HG02943 (cell line): ENCODE measurements around the gene ENTPD6.

Experiments used
- ATAC-seq: cut with Tn5 transposase; IDR thresholded peaks from one replicate; pipeline ENCODE4 v1.9.1; 2021; ENCODE audit warnings: mild to moderate bottlenecking, low read depth, moderate library complexity; ENCODE audit not compliant: unreplicated experiment

Gene ENTPD6

DNA sequence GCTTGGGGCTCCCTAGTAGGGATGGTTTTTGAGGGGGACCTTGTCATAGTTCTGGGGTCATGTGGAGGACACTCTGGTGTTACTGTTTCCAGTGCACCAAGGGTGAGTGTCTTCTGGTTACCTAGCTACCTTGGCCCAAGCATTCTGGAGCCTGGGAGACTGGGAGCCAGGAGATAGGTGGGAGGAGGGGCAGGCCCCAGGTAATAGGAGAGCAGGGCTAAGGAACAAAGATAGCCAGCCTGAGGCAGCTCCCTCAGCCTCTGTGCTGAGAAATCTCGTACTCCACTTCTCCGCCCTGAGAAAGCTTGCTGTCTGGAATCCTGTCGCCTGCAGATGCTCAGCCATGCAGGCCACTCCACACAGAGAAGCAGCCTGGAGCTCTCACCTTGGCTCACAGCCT lies 8.3 kb upstream of the ENTPD6 start:
- no peak for ATAC-seq

DNA sequence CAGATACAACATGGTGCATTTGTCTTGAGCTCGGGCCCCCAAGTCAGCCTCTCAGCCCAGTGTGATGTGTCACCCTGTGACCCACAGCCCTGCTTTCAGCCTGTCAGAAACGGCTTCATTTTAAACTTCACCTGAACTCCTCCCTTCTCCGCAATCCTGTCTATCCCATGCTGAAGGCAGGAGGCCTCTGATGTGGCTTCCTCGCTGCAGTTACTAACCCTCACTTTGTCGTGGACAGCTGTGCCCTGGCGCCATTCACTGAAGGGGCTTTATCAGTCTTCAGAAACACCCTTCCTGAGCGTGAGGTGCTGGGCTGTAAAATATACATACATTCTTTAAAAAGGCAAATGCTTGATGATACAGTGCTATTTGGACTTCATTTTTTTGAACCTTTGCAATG lies 7.9 kb upstream of the ENTPD6 start:
- ATAC-seq, result no peak

DNA sequence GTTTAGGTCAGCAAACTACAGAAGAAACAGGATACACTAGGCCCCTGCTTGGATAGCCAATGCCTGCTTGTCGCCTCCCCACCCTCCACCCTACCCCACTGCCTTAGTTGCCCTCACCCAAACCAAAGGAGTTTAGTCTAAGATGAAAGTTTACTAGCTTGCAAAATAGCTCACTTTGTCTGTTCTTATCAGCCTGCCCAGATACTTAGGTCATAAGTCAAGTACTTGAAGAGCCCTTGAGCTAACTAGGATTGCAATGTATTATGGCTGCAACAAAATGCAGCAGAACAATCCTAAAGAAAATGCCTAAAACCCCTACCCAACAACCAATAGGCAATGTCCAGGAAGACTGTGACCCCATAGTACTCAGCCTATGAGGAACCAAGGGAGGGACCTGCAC lies 7.3 kb upstream of the ENTPD6 start:
- ATAC-seq, result no peak

DNA sequence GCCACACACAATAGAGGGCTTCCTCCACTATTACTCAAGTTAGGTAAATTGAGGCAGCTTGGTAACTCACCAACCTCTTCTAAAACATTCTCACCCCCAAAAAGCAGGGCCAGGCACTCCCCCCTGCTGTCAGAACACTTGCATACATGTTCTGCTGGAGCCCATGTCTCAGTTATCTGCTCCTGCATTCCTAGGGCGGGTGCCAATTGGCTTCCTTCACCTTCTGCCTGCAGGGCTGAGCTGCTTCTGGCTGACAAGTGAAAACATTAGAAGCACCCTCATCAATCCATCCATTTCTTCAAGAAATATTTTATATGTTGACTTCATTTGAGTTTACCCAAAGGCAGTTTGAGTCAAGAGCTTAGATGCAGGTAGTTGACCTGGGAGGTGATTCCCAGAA lies 4.5 kb upstream of the ENTPD6 start:
- no peak for ATAC-seq

DNA sequence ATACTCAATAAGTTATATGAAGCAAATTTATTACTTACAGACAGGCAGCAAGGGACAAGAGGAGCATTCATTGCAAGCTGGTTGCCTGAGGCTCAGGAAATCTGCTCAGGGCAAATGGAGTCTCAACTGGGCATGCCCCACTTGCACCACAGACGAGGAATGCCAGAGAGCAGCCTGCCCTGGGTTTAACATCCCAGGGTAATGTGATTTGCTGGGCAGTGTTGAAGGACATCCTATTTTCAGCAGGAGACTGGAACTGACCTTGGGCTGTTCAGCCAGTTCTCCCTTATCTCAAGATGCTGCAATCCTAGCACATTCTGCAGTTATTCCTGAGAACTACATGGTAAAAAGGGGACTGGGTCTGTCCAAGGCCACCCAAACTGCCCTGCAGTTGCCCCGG lies 3.8 kb upstream of the ENTPD6 start:
- no peak for ATAC-seq

DNA sequence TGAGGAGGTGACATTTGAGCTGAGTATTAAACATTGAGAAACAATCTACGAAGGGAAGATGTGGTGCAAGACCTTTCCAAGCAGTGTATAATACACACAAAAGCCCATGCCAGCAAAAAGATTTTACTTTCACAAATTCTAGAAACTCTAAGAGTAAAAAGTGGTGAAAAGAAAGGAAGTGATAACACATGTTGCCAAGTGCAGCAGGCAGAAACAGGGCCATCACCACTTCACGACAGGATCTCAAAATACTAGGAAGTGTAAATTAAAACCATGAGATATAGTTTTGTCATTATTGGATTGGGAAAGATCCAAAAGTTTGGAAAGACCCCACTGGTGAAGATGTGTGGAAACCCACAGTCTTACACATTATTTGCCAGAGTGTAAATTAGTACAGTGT lies 1.7 kb upstream of the ENTPD6 start:
- ATAC-seq, result no peak

DNA sequence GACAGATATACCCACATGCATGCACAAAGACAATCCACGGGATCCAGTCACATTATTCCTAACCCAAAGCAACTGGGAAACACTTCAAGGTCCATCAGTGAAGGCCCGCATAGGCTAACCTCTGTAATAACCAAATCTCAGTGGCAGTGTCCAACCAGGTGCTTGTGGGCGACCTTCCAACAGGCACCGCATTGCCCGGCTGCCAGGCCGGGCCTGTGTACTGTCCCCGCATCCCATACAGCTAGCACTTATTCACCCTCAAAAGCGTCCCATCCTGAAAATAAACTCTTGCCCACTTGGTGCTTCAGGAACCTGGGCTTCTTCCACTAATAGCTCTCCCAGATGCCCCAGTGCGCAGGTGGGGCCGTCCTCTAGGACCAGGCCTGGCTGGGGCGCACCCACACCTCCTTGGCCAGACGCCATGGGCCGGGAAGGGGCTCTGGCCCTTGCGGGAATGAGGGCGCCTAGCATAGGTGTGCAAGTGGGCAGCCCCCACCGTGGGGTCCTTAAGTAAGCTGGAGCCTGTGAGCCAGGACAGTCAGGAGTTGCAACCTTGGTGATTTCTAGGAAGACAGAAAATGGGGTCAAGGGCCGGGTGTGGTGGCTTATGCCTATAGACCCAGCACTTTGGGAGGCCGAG lies 1.1 kb upstream of the ENTPD6 start:
- no peak for ATAC-seq

DNA sequence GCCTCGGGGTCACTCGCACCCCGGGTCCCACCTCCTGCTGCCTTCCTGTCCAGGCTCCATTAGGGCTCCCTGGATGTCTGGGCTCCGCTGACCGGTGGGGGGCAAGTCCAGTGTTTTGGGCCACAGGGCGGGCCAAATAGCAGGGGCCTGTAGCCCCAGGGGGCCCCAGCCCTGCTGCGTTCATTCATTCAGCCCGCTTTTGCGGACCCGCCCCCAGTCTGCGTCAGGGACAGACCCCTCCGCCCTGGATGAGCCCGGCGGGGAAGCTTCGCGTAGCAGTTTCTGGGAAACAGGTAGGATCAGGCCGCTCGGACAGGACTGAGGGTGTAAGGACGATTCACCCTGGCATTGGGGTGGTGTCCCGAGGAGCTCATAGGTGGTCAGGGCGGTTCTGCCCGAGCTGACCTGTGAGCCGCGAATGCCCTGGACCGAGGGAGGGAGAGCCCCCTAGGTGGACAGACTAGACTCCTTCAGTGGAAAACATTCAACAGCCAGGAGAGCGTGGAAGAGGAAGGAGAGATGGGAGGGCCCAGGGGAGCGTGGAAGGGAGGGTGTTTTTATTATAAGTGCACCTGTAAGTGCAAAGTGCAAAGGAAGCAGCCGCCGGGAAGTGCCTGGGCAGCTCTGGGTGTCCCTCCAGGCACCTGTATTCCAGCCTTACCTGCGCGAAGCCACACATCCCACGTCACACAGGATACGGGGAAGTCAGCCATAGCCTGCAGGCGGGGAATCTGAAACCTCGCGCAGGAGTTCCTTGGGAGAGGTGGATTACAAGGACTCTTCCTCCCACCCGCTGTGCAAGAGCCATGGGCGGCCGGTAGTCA lies 662 bp downstream of the ENTPD6 start:
- peak; percentile 20 for ATAC-seq

DNA sequence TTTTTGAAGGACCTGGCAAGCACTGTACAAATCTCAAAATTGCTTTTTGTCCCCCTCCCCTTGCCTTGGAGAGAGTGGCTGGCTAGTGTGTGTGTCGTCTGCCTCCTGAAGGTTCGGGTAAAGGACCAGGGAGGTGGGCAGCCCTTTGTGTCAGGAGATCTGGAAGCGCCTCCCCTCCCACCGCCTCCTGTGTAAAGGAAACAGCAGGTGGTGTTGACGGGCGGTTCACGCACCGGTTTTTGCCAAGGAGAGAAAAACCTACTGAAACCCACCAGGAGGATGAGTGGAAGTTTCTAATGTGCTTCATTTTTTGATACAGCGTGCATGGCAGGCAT lies 1.2 kb downstream of the ENTPD6 start:
- ATAC-seq, result no peak

DNA sequence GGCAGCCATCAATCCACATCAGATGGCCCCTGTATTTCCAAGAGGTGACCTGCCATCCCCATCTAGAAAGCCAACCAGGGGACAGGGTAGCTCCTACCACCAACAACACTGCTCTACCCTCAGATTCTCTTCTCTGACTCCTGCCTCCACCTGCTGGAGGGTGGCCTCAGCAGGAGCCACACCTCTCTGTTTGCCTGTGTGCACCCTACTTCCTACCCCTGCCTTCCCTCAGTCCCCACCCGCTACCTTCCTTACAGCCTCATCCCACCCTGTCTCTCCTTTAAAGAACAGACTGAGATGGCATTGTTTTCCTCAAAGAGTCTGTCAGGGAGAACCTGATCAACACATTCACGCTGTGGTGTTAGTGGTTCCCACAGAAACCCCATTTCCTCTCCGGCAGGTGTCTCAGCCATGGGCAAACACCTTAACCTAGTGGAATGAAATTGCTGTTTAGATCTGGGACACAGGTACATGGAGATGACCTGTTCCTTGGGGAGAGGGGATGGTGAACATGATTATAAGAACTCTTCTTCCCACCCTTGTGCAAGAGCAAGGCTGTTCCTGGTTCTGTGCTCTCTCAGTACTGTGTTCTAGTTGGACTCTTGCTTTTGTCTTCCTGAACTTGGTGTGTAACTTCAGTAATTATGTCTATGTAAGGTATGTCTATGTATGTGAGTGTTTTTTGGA lies 1.8 kb downstream of the ENTPD6 start:
- no peak for ATAC-seq

DNA sequence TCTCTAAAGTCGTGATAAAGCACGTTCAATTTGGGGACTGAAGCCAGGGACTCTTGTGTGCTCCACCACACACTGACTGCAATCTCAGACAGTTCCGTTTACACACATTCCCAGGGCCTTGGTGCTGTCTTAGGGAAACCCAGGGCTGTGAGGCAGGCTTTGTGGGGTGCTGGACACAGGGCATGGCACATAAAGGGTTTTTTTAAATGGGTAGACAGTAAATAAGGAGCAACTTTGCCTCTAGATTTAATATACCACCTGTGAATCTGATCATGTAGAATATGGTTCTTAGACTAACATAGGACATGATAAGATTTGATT lies 2.3 kb downstream of the ENTPD6 start:
- ATAC-seq, result no peak

DNA sequence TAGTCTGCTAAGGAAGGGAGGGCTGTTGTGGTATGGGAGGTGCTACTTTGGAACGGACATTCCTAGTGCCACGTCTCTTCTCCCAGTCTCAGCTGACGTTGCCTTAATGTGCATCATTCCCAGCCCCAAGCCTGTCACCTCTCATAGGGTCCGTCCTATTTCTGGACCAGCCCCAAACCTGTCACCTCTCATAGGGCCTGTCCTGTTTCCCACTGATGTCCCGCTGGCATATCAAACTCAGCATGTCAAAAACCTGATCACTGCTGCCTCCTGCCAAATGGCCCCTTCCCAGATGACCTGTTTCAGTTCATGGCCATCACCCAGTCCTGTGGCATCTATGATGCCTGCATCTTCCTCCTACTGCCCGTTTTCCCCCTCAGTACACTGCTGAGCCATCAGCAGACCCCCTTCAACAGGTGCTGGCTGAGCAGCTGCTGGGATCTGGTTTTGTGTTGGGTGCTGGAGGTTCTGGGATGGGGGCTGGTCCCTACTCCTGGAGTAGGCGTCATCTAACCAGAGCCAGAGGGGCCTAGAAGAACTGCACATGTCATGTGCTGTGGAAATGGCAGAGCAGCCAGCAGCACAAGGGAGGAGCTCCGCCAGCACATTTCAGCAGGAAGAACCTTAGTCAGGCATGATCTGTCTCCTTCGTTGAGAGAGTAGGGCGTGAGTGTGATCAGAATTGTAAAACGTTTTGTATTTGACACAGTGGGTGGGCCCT lies 3.3 kb downstream of the ENTPD6 start:
- no peak for ATAC-seq

DNA sequence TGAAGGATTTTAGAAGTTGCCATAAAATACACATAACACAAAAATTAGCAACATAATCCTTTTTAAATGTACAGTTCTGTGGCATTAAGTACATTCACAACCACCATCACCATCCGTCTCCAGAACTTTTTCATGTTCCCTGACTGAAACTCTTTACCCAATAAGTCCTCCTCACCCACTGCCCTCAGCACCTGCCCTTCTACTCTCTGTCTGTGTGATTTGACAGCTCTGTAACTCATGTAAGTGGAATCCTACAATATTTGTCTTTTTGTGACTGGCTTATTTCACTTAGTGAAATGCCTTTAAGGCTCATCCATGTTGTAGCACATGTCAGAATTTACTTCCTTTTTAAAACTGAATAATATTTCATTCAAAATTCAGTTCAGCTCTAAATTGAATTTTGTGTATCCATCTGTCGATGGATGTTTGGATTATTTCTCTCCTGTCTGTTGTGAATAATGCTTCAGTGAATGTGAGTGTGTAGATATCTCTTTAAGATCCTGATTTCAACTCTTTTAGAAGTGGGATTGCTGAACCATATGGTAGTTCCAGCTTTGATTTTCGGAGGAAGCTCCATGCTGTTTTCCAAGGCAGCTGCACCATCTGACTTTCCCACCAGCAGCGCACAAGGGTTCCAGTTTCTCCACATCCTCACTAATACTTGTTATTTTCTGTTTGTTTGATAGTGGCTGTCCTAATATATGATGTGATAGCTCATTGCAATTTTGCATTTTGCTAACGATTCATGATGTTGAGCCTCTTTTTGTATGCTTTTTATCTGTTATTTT lies 4.2 kb downstream of the ENTPD6 start:
- ATAC-seq, result no peak

DNA sequence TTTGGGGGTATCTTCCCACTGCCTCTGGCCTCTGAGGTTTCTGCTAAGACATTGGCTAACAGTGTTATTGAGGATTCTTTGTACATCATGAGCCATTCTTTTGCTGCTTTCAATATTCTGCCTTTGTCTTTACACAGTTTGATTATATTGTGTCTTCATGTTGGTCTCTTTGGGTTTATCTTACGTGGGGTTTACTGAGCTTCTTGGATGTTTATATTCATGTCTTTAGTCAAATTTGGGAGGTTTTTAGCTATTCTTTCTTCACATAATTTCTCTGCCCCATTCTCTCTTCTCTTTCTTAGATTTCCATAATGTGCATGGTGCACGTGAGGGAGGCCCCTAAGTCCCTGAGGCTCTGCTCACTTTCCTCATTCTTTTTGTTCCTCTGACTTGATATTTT lies 7.6 kb downstream of the ENTPD6 start:
- no peak for ATAC-seq

DNA sequence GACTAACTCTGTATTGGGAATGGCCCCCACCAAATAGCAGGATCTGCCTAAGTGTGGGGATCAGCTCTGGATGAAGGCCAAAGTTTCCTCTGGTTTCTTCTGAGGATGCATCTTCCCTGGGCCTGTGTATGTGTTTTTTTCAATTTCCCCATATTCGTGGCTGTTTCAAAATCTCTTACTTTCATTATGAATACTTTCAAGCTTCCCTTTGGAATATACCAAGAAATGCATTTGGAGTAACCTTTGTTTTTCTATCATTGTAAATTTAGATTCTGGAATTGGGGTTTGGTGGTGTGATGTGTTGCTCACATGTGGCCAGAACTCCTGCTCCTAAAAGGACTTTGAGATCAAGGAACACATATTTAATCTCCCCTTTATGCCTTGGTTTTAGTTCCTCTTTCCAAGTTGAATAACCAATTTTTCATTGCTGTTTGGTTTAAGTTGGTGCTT lies 8.4 kb downstream of the ENTPD6 start:
- no peak for ATAC-seq

DNA sequence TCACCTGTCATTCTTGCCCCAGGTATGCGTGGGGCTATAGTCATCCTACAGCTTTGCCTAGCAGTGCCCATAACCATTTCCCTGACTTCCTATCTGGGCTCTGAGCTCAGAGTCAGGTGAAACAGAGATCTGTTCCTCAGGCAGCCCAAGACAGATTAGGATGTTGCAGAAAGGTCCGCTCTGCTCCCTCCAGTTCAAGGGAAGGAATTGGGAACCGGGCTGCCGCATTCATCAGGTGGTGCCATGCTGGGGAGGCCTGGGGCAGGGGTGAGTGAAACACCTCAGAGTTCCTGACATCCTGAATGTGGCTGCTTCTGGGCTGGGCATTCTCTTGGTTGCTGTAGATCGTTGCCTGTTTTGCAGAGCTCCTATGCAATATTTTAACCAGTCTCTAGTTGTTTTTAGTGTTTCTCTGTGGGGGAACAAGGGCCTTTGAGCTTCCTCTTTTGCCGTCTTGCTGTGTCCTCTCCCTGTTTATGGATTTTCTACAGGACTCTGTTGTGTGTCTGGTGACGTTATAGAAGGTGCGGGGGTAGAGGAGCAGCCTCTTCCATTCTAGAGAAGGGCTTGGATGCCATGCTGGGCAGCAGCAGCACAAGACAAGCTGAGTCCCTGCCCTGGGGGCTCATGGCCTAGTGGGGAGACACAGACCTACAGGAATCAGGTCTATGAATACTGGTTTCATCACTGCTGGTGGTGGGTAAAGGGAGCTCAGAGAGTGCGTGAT lies 9.2 kb downstream of the ENTPD6 start:
- no peak for ATAC-seq

DNA sequence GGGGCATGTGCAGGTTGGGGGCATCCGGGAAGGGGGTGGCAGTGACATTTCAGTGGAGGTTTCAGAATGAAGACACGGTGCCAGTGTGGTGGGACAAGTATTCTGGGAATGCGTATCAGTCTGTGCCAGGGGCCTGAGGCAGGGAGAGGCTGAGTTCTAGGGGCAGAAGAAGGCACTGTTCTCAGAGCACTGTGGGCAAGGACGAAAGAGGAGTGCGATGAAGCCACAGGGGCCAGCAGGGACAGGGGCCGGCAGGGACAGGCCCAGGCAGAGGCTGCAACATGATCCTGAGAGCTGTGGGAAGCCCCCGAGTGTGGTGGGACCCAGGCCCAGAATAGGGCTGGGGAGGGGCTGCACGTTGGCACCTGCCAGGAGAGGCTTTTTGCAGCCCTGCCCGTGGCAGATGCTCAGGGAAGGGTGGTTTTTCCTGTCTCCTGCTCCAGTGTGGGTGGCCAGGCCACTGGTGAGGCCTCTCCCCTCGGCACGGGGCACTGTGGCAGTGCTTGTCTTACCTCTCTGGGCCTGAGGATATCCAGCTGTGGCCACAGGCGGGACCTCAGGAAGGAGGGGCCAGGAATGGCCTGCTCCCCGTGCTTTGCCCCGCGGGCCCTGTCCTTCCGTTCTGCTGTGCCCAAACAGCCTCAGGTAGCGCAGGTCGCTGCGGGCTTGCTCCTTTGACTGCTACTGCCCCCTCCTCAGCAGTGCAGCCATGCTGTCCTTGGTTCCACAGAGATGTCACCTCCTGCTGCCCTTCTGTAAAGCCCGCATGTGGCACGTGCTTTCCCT lies 10.0 kb downstream of the ENTPD6 start:
- no peak for ATAC-seq

DNA sequence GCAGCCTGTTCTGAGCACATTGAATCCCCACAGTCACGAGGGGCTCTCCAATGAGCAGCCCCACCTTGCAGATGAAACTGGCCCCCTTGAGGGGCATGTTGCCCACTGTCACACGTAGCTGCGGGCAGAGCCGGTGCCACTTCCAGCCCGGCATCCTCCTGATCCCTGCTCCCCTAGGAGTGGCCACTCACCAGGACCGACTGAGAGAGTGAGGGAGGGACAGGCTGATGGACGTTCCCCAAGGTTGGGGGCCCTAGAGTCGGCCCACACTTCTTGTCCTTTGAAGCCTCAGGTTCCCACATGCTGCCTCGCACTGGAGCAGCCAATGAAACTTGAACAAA lies 10.5 kb downstream of the ENTPD6 start:
- ATAC-seq, result no peak

DNA sequence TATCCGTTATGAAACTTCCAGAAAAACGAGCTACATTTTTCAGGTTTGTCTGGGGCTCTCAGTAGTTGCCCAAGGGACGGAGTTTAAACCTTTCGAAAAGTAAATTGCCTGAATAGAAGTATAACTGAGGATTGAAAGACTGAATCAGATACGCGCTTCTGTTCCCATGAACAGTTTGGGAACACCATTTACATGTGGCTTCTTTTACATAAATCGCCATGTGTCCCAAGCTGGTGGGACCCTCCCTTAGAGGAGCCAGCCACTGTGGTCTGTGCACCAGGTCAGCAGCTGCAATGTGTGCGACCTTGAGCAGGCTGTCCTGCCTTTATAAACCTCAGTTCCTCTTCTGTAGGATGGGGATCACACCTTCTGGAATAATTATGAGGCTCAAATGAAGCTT lies 11.0 kb downstream of the ENTPD6 start:
- ATAC-seq, result no peak
